Ovary (tissue), 9 donors: ENCODE results near the gene POU2F3. TPM values are rescaled to one million over a fixed set of nuclear protein-coding genes. Genes with fewer than 3 reads are reported as not detected.

Experiments
- DNase-seq, 5 donors: peaks; one replicate each; pipeline ENCODE4 v3.0.0-alpha.2; 2019 to 2020
- H3K27ac ChIP-seq, 2 donors: fragments of 200-600 bp; one replicate each; pipeline versions ENCODE4 v1.5.1 to v1.8.0; 2019 to 2022
- H3K27me3 ChIP-seq: fragments of 200-600 bp; one replicate; pipeline ENCODE4 v1.8.0; 2022
- H3K36me3 ChIP-seq: fragments of 200-600 bp; sonication (generic); one replicate; pipeline ENCODE4 v1.5.1; 2019
- H3K4me1 ChIP-seq: one replicate; pipeline ENCODE4 v1.8.1; 2013; ENCODE audit warnings: mild to moderate bottlenecking, moderate library complexity; ENCODE audit not compliant: insufficient read depth
- H3K4me3 ChIP-seq: fragments of 200-600 bp; sonication (generic); one replicate; pipeline ENCODE4 v1.5.1; 2017
- H3K9me3 ChIP-seq, 2 donors: fragments of 200-600 bp in 1 of 2; sonication (generic) in 1 of 2; one replicate each; pipeline versions ENCODE4 v1.5.1 to v1.8.1; 2013 to 2019; ENCODE audit warnings: mild to moderate bottlenecking in 1 of 2, moderate library complexity in 1 of 2
- EP300 ChIP-seq: sonication (generic); formaldehyde crosslinking; IDR thresholded peaks from one replicate; pipeline ENCODE4 v1.6.1; 2017; ENCODE audit warnings: antibody characterized with exemption
- POLR2A ChIP-seq: fragments of 450-650 bp; IDR thresholded peaks from one replicate; pipeline ENCODE4 v1.6.1; 2017; ENCODE audit warnings: antibody characterized with exemption, mild to moderate bottlenecking, moderate library complexity
- WGBS, 3 donors: extraction: QIAGEN DNeasy Blood & Tissue Kit in 1 of 3; methylation state at CpG; one replicate each; pipeline versions ENCODE4 v1.1.5 to v1.1.7; 2013 to 2017; 5-methylcytosine and 5-hydroxymethylcytosine counted together
- intact Hi-C, 4 donors: fragments of 100-400 bp; cut with DNase I; formaldehyde crosslinking; loops; one replicate each; pipeline versions ENCODE4 v1.11.0 to v1.15.1; 2022 to 2023
- polyA plus RNA-seq, 2 donors: library from polyadenylated mRNA; stranded (reverse); fragments of 200-250 nt in 1 of 2; fragments of 350-450 nt in 1 of 2; fragmentation: Illumina TruSeq in 1 of 2; extraction: RNeasy Lipid Tissue Mini Kit (QIAGEN cat#74804) in 1 of 2; gene quantifications; one replicate each; pipeline ENCODE4 v1.2.3, GENCODE V29; 2013 to 2014
- total RNA-seq, 7 donors: library from RNA; depleted of rRNA in 2 of 7; stranded (reverse); fragments of >200 nt in 2 of 7; fragmentation: NEBNext Ultra II Directional in 3 of 7; extraction: Animal tissue kit (Norgen Biotek cat#: 25700) in 3 of 7; gene quantifications; one replicate each; pipeline versions ENCODE4 v1.1.0 to v1.2.4, GENCODE V29; 2016 to 2023
- TF ChIP-seq, protein P1 (sequence below), 3 donors: fragments of 450-650 bp in 2 of 3; fragments of 200-600 bp in 1 of 3; IDR thresholded peaks; one replicate each; pipeline versions ENCODE4 v1.5.1 to v1.8.0; 2016 to 2022; ENCODE audit warnings: antibody characterized with exemption in 3 of 3, mild to moderate bottlenecking in 1 of 3
- donor health status: DM: no; HTN: no; CAD: no; lungs with moderate emphysema.
- donor health status: DM: no; HTN: no; CAD: no.
- donor health status: Bipolar disorder and iron deficiency.
- donor health status: DM: yes; HTN: yes; CAD: no.
- donor health status: DM: no; HTN: no; CAD: no.
- donor health status: DM: yes; HTN: yes; CAD: no.

POU2F3 gene
- total and polyA plus RNA-seq, 9 donors: 0.05 to 1.0 (median 0.22) TPM; not detected in 2

DNA sequence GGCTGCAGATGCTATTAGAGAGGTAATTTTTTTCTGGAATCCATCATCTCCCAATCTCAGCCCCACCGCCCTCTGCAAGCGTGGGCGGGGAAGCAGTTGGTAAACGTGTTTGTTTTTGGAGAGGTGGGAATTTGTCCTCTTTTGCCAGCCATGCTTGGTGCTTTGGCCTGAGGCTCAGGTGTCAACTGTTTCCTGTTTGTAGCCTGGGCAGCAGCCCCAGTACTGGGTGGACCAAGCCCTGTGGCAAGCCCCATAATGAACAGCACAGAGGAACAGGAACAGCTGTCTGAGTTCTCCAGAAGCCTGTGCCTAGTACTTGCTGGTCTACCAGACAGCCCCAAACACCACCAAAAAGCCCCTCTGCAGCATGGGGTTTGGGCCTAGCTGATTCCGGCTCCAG is 39.6 kb downstream of the POU2F3 start:
- no peak overlapping the region for H3K4me3 ChIP-seq
- DNase-seq: no peak
- intact Hi-C loops: no loop called here

DNA sequence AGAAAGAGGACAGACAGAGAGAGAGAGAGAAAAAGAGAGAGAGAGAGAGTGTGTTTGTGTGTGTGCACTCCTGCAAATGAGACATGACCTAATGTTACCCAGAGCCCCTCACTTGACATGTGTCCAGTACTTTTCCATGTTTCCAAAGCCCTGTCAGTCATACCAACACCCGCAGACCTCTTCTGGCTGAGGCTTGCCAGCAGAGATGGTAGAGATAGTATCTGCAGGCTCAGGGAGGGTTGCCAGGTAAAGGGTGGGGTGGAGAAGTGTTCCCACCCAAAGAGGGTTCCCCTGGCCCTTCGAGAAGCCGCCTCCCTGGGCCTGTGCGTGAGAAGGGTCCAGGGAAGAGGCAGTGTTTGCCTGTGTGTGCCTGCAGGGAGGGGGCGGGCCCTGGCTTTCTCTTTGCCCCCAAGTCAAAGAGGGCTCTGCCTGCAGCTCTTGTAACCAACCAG is 40.7 kb downstream of the POU2F3 start:
- H3K36me3 ChIP-seq: no peaks in the 10 kb centered on the region
- no peak for TF ChIP-seq EP300
- TF ChIP-seq POLR2A: no peak
- TF ChIP-seq, protein P1, sequence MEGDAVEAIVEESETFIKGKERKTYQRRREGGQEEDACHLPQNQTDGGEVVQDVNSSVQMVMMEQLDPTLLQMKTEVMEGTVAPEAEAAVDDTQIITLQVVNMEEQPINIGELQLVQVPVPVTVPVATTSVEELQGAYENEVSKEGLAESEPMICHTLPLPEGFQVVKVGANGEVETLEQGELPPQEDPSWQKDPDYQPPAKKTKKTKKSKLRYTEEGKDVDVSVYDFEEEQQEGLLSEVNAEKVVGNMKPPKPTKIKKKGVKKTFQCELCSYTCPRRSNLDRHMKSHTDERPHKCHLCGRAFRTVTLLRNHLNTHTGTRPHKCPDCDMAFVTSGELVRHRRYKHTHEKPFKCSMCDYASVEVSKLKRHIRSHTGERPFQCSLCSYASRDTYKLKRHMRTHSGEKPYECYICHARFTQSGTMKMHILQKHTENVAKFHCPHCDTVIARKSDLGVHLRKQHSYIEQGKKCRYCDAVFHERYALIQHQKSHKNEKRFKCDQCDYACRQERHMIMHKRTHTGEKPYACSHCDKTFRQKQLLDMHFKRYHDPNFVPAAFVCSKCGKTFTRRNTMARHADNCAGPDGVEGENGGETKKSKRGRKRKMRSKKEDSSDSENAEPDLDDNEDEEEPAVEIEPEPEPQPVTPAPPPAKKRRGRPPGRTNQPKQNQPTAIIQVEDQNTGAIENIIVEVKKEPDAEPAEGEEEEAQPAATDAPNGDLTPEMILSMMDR (IDR thresholded peaks at IDR 0.05): no peak
- H3K27me3 ChIP-seq: no peaks in the 10 kb centered on the region
- no peaks in the 10 kb centered on the region for H3K4me1 ChIP-seq
- 80 to 83% (median 80%) methylated on average over 5 of the region's 5 CpGs for WGBS, 3 donors
- intact Hi-C loops: no loop called here
- H3K9me3 ChIP-seq: no peaks in the 10 kb centered on the region
- DNase-seq: no peak
- no peak overlapping the region for H3K27ac ChIP-seq
- H3K4me3 ChIP-seq: no peak overlapping the region

More for the DNA sequence above, 39.6 kb downstream of the POU2F3 start:
- Histone ChIP-seq H3K4me1 (no peaks in the 10 kb centered on the region), H3K27ac (no peak overlapping the region), H3K36me3 (no peaks in the 10 kb centered on the region), H3K27me3 (no peaks in the 10 kb centered on the region), H3K9me3 (no peaks in the 10 kb centered on the region)
- TF ChIP-seq EP300 (no peak), POLR2A (no peak)
- TF ChIP-seq, protein P1 (IDR thresholded peaks at IDR 0.05): no peak
- 82 to 84% (median 84%) methylated on average over 5 of the region's 5 CpGs for WGBS, 3 donors

DNA sequence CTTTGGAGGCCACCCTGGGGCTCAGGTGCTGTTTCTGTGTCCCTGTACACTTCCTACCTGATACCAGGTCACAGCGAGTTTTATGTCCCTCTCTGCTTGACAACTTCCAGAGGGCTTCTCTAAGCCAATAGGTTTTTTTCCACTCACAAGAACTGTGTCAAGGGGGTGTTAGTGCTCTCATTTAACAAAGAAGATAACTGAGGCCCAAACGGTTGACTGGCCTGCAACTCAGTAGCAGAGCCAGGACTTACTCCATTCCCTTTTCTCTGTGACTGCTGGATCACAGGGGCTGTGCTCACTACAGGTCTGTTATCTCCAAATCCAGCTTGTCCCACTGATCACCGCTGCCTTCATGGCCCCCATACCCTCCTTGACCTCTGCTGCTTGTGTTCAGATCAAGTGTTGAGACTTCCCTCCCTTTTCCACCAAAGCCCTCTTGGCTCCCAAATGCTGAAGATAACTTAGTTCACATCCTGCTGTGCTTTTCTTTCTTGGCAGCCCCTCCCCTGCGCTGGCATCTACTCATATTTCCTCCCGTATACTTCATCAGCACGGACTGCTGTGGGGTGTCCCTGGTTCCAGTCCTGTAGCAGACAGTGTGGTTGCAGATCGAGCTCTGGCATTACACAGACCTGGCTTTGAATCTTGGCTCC is 41.3 kb downstream of the POU2F3 start:
- no peak overlapping the region for H3K27ac ChIP-seq
- H3K27me3 ChIP-seq: no peaks in the 10 kb centered on the region
- WGBS, 3 donors: 31 to 42% (median 32%) methylated on average over 7 of the region's 7 CpGs
- no peak for TF ChIP-seq POLR2A
- TF ChIP-seq, protein P1 (IDR thresholded peaks at IDR 0.05): no peak
- TF ChIP-seq EP300: no peak
- peak in 2 of 5 donors; percentile 23 to 53 for DNase-seq
- H3K4me1 ChIP-seq: no peaks in the 10 kb centered on the region
- H3K36me3 ChIP-seq: no peaks in the 10 kb centered on the region
- no peaks in the 10 kb centered on the region for H3K9me3 ChIP-seq
- H3K4me3 ChIP-seq: no peak overlapping the region
- intact Hi-C loops: no loop called here

DNA sequence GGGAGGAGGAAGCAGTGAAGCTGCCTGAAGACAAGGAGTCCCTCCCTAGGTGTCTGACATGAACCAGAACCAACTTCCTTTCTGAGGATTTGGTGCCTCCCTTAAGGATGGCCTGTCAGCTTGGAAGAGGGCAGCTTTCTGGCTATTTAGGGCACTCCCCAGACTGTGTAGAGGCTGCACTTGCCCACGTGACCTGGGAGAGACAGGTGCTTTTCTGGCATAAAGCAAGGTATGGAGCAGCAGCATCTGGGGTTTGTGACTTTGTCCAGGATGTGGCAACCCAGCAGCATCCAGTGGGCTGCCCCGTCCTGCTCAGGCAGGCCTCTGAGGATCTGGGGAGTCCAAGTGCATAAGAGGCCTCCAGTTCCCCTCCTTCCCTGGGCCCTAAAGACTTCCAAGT is 43.2 kb downstream of the POU2F3 start:
- TF ChIP-seq EP300 (no peak), POLR2A (no peak)
- TF ChIP-seq, protein P1 (IDR thresholded peaks at IDR 0.05): no peak
- Histone ChIP-seq H3K9me3 (no peaks in the 10 kb centered on the region), H3K27me3 (no peaks in the 10 kb centered on the region), H3K27ac (no peak overlapping the region), H3K36me3 (no peaks in the 10 kb centered on the region), H3K4me3 (no peak overlapping the region), H3K4me1 (no peaks in the 10 kb centered on the region)
- 77 to 87% (median 77%) methylated on average over 2 of the region's 2 CpGs for WGBS, 3 donors
- intact Hi-C loops: no loop called here
- no peak for DNase-seq
